ENCODE results near the gene MARVELD2. TPM values are rescaled to one million over a fixed set of nuclear protein-coding genes. Genes with fewer than 3 reads are reported as not detected.

The MARVELD2 gene
- 0.32 TPM in 1 of 2 replicates, not detected in the other for total RNA-seq

GRCh38 chr5:69414885-69415583, at the start of gene MARVELD2:
TSS of gene MARVELD2 (plus strand) at chr5:69415116. CDS start at chr5:69419386, 4,270 bp downstream.

GRCh38 chr5:69369340-69370121, 45.4 kb upstream of the MARVELD2 start, which contains the start of the genes AK6, RAD17 and TAF9:
TSS of gene AK6 (minus strand) at chr5:69369520. CDS start at chr5:69369490, 30 bp downstream.
TSS of gene RAD17 (plus strand) at chr5:69369818. CDS start at chr5:69372209, 2,391 bp downstream.
TSS of gene TAF9 (minus strand) at chr5:69369520. CDS start at chr5:69365737, 3,783 bp downstream.

GRCh38 chr5:69492391-69492922, 77.5 kb downstream of the MARVELD2 start, which contains the start of gene OCLN:
TSS of gene OCLN (plus strand) at chr5:69492790. CDS start at chr5:69504245, 11,455 bp downstream.

Other genes with a start within 250 kb of the MARVELD2 start
- 20.4 and 50.1 TPM in 2 replicates for gene CCNB1, start 248.0 kb upstream of the MARVELD2 start, total RNA-seq
- 7.9 and 12.0 TPM in 2 replicates for gene CENPH, start 225.5 kb upstream of the MARVELD2 start, total RNA-seq
- gene CDK7, start 180.2 kb upstream of the MARVELD2 start, total RNA-seq: 35.3 and 37.2 TPM in 2 replicates
- 0.72 and 2.4 TPM in 2 replicates for gene CCDC125, start 82.3 kb upstream of the MARVELD2 start, total RNA-seq
- gene AK6, start 45.6 kb upstream of the MARVELD2 start, total RNA-seq: 15.2 and 16.7 TPM in 2 replicates
- 55.6 and 55.9 TPM in 2 replicates for gene TAF9, start 45.6 kb upstream of the MARVELD2 start, total RNA-seq
- 11.6 and 13.0 TPM in 2 replicates for gene RAD17, start 45.3 kb upstream of the MARVELD2 start, total RNA-seq
- under 0.01 TPM in 2 replicates for gene OCLN, start 77.7 kb downstream of the MARVELD2 start, total RNA-seq
- gene GTF2H2C, start 145.1 kb downstream of the MARVELD2 start, total RNA-seq: 16.6 and 20.6 TPM in 2 replicates

Measured in cardiac atrium fibroblast (primary cell).